T-helper 22 cell (primary cell): ENCODE results near the gene MITD1.
"Not testable (repeated sequence)": the region's sequence is repeated elsewhere in the genome, so short reads cannot be mapped to it uniquely, and the experiment has no call there.

Experiments
- DNase-seq: peaks from one replicate; pipeline ENCODE4 v3.0.0-alpha.2; 2020; ENCODE audit warnings: low read depth

MITD1 gene

GRCh38 chr2:99154643-99155536, 26.0 kb downstream of the MITD1 start, which contains the start of the genes LIPT1 and TSGA10:
TSS of gene LIPT1 (plus strand) at chr2:99154967. CDS start at chr2:99161958, 6,991 bp downstream.
TSS of gene TSGA10 (minus strand) at chr2:99154942. CDS start at chr2:99109439, 45,503 bp downstream.
- DNase-seq, result peak; percentile 87

GRCh38 chr2:99153921-99154604, 26.8 kb downstream of the MITD1 start:
- DNase-seq, result no peak

GRCh38 chr2:99152199-99152895, 28.5 kb downstream of the MITD1 start:
- no peak for DNase-seq

GRCh38 chr2:99150706-99151105, 30.2 kb downstream of the MITD1 start:
- DNase-seq, result no peak

GRCh38 chr2:99141110-99142108, 39.4 kb downstream of the MITD1 start, which contains the start of gene C2orf15:
TSS of gene C2orf15 (plus strand) at chr2:99141707. CDS start at chr2:99150559, 8,852 bp downstream.
- peak; percentile 96 for DNase-seq

GRCh38 chr2:99140860-99141109, 40.1 kb downstream of the MITD1 start:
- DNase-seq, result no peak

- DNase-seq, result no peak
These were observed 40.6 kb downstream of the MITD1 start for GRCh38 chr2:99140056-99140859.

GRCh38 chr2:99139003-99139402, 41.9 kb downstream of the MITD1 start:
- no peak for DNase-seq

GRCh38 chr2:99135044-99135556, 45.8 kb downstream of the MITD1 start:
- not testable (repeated sequence) for DNase-seq

GRCh38 chr2:99127981-99128380, 52.9 kb downstream of the MITD1 start:
- no peak for DNase-seq
